Adrenal gland (tissue), 12 donors: ENCODE results near the gene NTS. TPM values are rescaled to one million over a fixed set of nuclear protein-coding genes. Genes with fewer than 3 reads are reported as not detected.

ENCODE experiments used
- DNase-seq, 7 donors: peaks; one replicate each; pipeline ENCODE4 v3.0.0-alpha.2; 2019 to 2020
- H3K27ac ChIP-seq, 5 donors: fragments of 200-600 bp; sonication (generic) in 4 of 5; 1 replicate in 3 of 5; 2 replicates in 2 of 5; pipeline versions ENCODE4 v1.5.1 to v1.8.0; 2016 to 2020; ENCODE audit warnings: mild to moderate bottlenecking in 1 of 5
- H3K27me3 ChIP-seq: fragments of 200-600 bp; 2 replicates; pipeline ENCODE4 v1.8.0; 2021
- H3K36me3 ChIP-seq, 2 donors: fragments of 200-600 bp; replicated peaks in 1 of 2; 1 replicate in 1 of 2; 2 replicates in 1 of 2; pipeline versions ENCODE4 v1.5.1 to v1.8.0; 2018 to 2022
- H3K4me1 ChIP-seq, 2 donors: fragments of 200-600 bp; replicated peaks in 1 of 2; 1 replicate in 1 of 2; 2 replicates in 1 of 2; pipeline versions ENCODE4 v1.5.1 to v1.8.0; 2018 to 2021
- H3K4me3 ChIP-seq, 4 donors: fragments of 200-600 bp; sonication (generic) in 3 of 4; one replicate each; pipeline ENCODE4 v1.5.1; 2016 to 2018
- H3K9me3 ChIP-seq, 3 donors: fragments of 200-600 bp; sonication (generic) in 1 of 3; replicated peaks in 1 of 3; 1 replicate in 2 of 3; 2 replicates in 1 of 3; pipeline versions ENCODE4 v1.5.1 to v1.8.0; 2016 to 2021
- POLR2A ChIP-seq, 2 donors: fragments of 450-650 bp; IDR thresholded peaks; one replicate each; pipeline ENCODE4 v1.6.1; 2017; ENCODE audit warnings: antibody characterized with exemption in 2 of 2, mild to moderate bottlenecking in 2 of 2, moderate library complexity in 1 of 2
- WGBS, 4 donors: extraction: QIAGEN DNeasy Blood & Tissue Kit in 2 of 4; methylation state at CpG; one replicate each; pipeline versions ENCODE4 v1.1.5 to v1.1.7; 2013 to 2017; 5-methylcytosine and 5-hydroxymethylcytosine counted together
- intact Hi-C, 2 donors: fragments of 100-400 bp; cut with DNase I; formaldehyde crosslinking; loops; one replicate each; pipeline versions ENCODE4 v1.14.1 to v1.15.0; 2022 to 2023
- polyA plus RNA-seq, 3 donors: library from polyadenylated mRNA; stranded (reverse); fragments of 200-250 nt in 2 of 3; fragments of 350-450 nt in 1 of 3; fragmentation: Illumina TruSeq in 1 of 3; extraction: RNeasy Lipid Tissue Mini Kit (QIAGEN cat#74804) in 1 of 3; gene quantifications; one replicate each; pipeline ENCODE4 v1.2.3, GENCODE V29; 2013 to 2014
- total RNA-seq, 9 donors: library from RNA; depleted of rRNA in 4 of 9; stranded (reverse); fragments of >200 nt in 4 of 9; fragments of 120-200 nt in 1 of 9; fragmentation: NEBNext Ultra II Directional in 1 of 9; extraction: Animal tissue kit (Norgen Biotek cat#: 25700) in 1 of 9; gene quantifications; one replicate each; pipeline versions ENCODE4 v1.1.0 to v1.2.4, GENCODE V29; 2013 to 2023
- TF ChIP-seq, protein P1 (sequence below), 6 experiments: fragments of 450-650 bp in 4 of 6; fragments of 200-600 bp in 2 of 6; sonication (generic) in 1 of 6; IDR thresholded peaks; 1 replicate in 5 of 6; 2 replicates in 1 of 6; pipeline versions ENCODE4 v1.5.1 to v1.8.0; 2016 to 2021; ENCODE audit warnings: antibody characterized with exemption in 6 of 6, mild to moderate bottlenecking in 2 of 6, moderate library complexity in 1 of 6
- donor health status: healthy with polysubstance abuse.
- donor health status: Bipolar disorder and iron deficiency.
- donor health status: DM: yes; HTN: yes; CAD: no.
- donor health status: DM: no; HTN: no; CAD: no.
- donor health status: DM: no; HTN: no; CAD: no.
- donor health status: DM: yes; HTN: yes; CAD: no.

The NTS gene
- total and polyA plus RNA-seq, 12 donors, result 0.16 to 18.7 (median 0.48) TPM; not detected in 3

DNA sequence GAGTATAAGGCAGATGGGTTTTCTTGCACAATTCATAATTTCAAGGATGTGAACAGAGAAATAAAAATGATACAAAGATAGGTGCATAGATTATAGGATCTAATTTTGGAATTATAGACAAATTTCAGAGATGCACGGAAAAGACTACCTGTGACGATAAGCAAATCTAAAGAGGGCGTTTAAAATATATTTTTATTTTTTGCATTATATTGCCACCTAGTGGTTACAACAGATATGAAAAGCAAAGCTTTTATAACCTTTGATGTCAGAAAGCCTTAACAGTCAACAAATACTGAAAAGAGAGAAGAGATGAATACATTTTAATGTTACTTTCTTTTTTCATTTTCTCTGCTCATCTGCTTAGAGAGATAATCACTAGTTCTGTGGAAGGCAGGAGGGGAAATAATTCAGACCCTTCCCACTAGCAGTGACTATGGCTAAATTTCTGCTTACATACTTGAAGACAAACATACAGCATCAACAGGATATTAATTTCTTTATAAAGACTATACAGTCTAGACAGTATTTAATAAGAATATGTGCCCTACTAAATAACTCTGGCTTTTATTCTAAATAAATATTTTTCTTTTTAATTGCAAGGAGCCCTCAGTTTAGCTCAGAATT is 46.3 kb downstream of the NTS start:
- 0 to 2% (median 1%) methylated on average over 3 of the region's 3 CpGs for WGBS, 4 donors
- no peaks in the 10 kb centered on the region for H3K9me3 ChIP-seq
- H3K27ac ChIP-seq, result no peak overlapping the region
- DNase-seq, result no peak
- H3K36me3 ChIP-seq, result no peaks in the 10 kb centered on the region
- H3K4me3 ChIP-seq, result no peak overlapping the region
- no peaks in the 10 kb centered on the region for H3K4me1 ChIP-seq
- TF ChIP-seq, protein P1, sequence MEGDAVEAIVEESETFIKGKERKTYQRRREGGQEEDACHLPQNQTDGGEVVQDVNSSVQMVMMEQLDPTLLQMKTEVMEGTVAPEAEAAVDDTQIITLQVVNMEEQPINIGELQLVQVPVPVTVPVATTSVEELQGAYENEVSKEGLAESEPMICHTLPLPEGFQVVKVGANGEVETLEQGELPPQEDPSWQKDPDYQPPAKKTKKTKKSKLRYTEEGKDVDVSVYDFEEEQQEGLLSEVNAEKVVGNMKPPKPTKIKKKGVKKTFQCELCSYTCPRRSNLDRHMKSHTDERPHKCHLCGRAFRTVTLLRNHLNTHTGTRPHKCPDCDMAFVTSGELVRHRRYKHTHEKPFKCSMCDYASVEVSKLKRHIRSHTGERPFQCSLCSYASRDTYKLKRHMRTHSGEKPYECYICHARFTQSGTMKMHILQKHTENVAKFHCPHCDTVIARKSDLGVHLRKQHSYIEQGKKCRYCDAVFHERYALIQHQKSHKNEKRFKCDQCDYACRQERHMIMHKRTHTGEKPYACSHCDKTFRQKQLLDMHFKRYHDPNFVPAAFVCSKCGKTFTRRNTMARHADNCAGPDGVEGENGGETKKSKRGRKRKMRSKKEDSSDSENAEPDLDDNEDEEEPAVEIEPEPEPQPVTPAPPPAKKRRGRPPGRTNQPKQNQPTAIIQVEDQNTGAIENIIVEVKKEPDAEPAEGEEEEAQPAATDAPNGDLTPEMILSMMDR (IDR thresholded peaks at IDR 0.05), result peak; percentile 35 to 75 (median 55)
- no peak for TF ChIP-seq POLR2A (IDR thresholded peaks at IDR 0.05)
- intact Hi-C loops, result no loop called here
- no peaks in the 10 kb centered on the region for H3K27me3 ChIP-seq

DNA sequence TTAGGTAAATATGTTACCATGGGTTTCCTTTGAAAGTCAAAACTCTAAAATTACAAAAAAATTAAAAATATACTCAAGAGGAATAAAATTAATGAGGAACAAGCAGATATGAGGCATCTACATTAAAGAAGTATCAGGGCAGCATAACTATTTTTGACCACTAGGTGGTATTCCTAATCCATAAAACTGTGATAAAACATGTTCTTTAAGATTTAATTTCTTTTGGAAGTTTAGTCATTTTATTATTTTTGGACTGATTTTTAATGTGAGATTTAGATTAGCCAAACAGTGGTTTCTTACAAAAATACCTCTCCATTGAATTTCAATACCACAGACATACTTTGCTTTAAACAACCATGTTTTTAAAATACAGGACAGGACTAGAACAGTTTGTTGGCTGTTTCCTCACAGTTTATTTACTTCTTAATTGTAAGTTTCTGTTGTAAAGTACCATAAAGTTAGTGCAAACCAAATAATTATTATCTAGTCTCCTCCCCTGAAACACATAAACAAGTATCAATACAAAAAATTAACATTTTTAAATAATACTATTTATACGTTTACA is 49.8 kb downstream of the NTS start:
- Histone ChIP-seq H3K4me1 (no peaks in the 10 kb centered on the region), H3K4me3 (no peak overlapping the region), H3K27me3 (no peaks in the 10 kb centered on the region), H3K27ac (no peak overlapping the region), H3K9me3 (no peaks in the 10 kb centered on the region), H3K36me3 (no peaks in the 10 kb centered on the region)
- WGBS, 4 donors, result 72 to 80% (median 77%) methylated on average over 1 of the region's 1 CpG
- intact Hi-C loops, result no loop called here
- no peak for DNase-seq
- TF ChIP-seq, protein P1 (IDR thresholded peaks at IDR 0.05), result peak in 4 of 6 experiments; percentile 43 to 75 (median 57)
- TF ChIP-seq POLR2A (IDR thresholded peaks at IDR 0.05), result no peak

DNA sequence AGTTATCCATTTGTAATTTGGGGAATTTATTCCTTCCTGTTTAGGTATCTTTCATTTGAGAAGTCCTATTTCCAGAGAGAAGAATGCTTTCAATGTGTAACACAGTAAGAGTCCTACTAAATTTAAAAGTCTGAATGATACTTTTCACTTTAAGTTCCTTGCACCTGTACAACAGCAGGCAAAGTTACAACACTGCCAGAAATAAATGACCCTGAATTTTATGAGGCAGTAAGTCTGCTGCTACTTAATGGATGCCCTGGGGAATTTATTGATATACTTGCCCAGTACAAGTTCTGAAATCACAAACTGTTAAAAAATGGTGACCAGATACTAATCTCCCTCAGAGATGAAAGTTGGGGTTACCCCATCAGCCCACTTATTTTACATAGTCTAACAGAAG is 53.1 kb downstream of the NTS start:
- intact Hi-C loops, result no loop called here
- H3K27ac ChIP-seq, result no peak overlapping the region
- no peaks in the 10 kb centered on the region for H3K4me1 ChIP-seq
- H3K36me3 ChIP-seq, result no peaks in the 10 kb centered on the region
- DNase-seq, result no peak
- H3K27me3 ChIP-seq, result no peaks in the 10 kb centered on the region
- no peaks in the 10 kb centered on the region for H3K9me3 ChIP-seq
- H3K4me3 ChIP-seq, result no peak overlapping the region
- TF ChIP-seq, protein P1 (IDR thresholded peaks at IDR 0.05), result no peak
- TF ChIP-seq POLR2A (IDR thresholded peaks at IDR 0.05), result no peak

Other genes starting within 250 kb of the NTS start
- 1 to 10 TPM in 8 of 9 donors, under 1 TPM in 1; 0.50 to 4.3 (median 1.5) TPM for gene RASSF9, start 37.9 kb upstream of the NTS start, total RNA-seq
- gene RASSF9, start 37.9 kb upstream of the NTS start, polyA plus RNA-seq, result 1 to 10 TPM in 2 of 3 donors, under 1 TPM in 1; 0.57 to 1.4 (median 1.1) TPM